Psoas muscle (tissue), 8 donors: ENCODE measurements around the gene MTA3. TPM values are rescaled to one million over a fixed set of nuclear protein-coding genes. Genes with fewer than 3 reads are reported as not detected.

Experiments used
- ATAC-seq, 4 donors: fragments of 200-7000 bp; cut with Tn5 transposase; one replicate each; pipeline ENCODE4 v1.9.1; 2020; ENCODE audit warnings: moderate library complexity in 3 of 4, mild to moderate bottlenecking in 2 of 4
- DNase-seq, 2 donors: peaks; one replicate each; pipeline ENCODE4 v3.0.0-alpha.2; 2020
- H3K27ac ChIP-seq: fragments of 200-600 bp; one replicate; pipeline ENCODE4 v1.8.0; 2022
- H3K27me3 ChIP-seq, 3 donors: fragments of 200-600 bp in 1 of 3; one replicate each; pipeline versions ENCODE4 v1.6.1 to v1.8.0; 2013 to 2022; ENCODE audit warnings: low read length in 2 of 3, mild to moderate bottlenecking in 2 of 3, moderate library complexity in 1 of 3; ENCODE audit not compliant: insufficient read depth in 3 of 3
- H3K36me3 ChIP-seq, 2 donors: fragments of 200-600 bp in 1 of 2; one replicate each; pipeline versions ENCODE4 v1.6.1 to v1.8.0; 2013 to 2022; ENCODE audit warnings: low read depth in 1 of 2, mild to moderate bottlenecking in 1 of 2, moderate library complexity in 1 of 2; ENCODE audit not compliant: insufficient read depth in 1 of 2
- H3K4me1 ChIP-seq: fragments of 200-600 bp; one replicate; pipeline ENCODE4 v1.8.0; 2022
- H3K4me3 ChIP-seq: fragments of 200-600 bp; one replicate; pipeline ENCODE4 v1.8.0; 2022; ENCODE audit warnings: mild to moderate bottlenecking
- H3K9me3 ChIP-seq: fragments of 200-600 bp; one replicate; pipeline ENCODE4 v1.8.0; 2022
- CTCF ChIP-seq: fragments of 200-600 bp; IDR thresholded peaks from one replicate; pipeline ENCODE4 v1.8.0; 2022; ENCODE audit warnings: antibody characterized with exemption
- WGBS, 3 donors: extraction: QIAGEN DNeasy Blood & Tissue Kit; methylation state at CpG; one replicate each; pipeline versions ENCODE4 v1.1.6 to v1.1.7; 2013; 5-methylcytosine and 5-hydroxymethylcytosine counted together
- intact Hi-C, 2 donors: fragments of 100-400 bp; cut with DNase I; formaldehyde crosslinking; loops; one replicate each; pipeline versions ENCODE4 v1.11.0 to v1.14.2; 2022
- polyA plus RNA-seq, 3 donors: library from polyadenylated mRNA; stranded (reverse); fragments of 200-250 nt; gene quantifications; one replicate each; pipeline ENCODE4 v1.2.3, GENCODE V29; 2013
- total RNA-seq, 4 donors: library from RNA; stranded (reverse); fragmentation: NEBNext Ultra II Directional in 2 of 4; extraction: Animal tissue kit (Norgen Biotek cat#: 25700) in 2 of 4; gene quantifications; one replicate each; pipeline versions ENCODE4 v1.2.1 to v1.2.4, GENCODE V29; 2021 to 2023
- donor health status: healthy with polysubstance abuse.
- donor health status: DM: no; HTN: no; CAD: no; lungs with moderate emphysema.
- donor health status: Bipolar disorder and iron deficiency.
- donor health status: healthy.
- donor health status: DM: yes; HTN: yes; CAD: no.
- donor health status: DM: no; HTN: no; CAD: no.
- donor health status: DM: no; HTN: no; CAD: no.
- donor health status: DM: yes; HTN: yes; CAD: no.

The MTA3 gene
- total and polyA plus RNA-seq, 7 donors = 5.3 to 19.8 (median 10.7) TPM

GRCh38 chr2:42648796-42649195 lies 80.4 kb downstream of the MTA3 start:
- Histone ChIP-seq H3K36me3 (peaks cover 0 to 28% of the 10 kb centered on the region in 2 donors), H3K27me3 (no peaks in the 10 kb centered on the region), H3K27ac (no peak overlapping the region), H3K4me3 (no peak overlapping the region), H3K9me3 (no peaks in the 10 kb centered on the region), H3K4me1 (no peaks in the 10 kb centered on the region)
- WGBS, 3 donors = 88 to 96% (median 94%) methylated on average over 8 of the region's 8 CpGs
- no peak for TF ChIP-seq CTCF
- ATAC-seq = no peak
- no peak for DNase-seq
- intact Hi-C loops = no loop called here

GRCh38 chr2:42651057-42651456 lies 82.6 kb downstream of the MTA3 start:
- H3K4me1 ChIP-seq = no peaks in the 10 kb centered on the region
- no peak for TF ChIP-seq CTCF
- no peak for DNase-seq
- no peak for ATAC-seq
- H3K36me3 ChIP-seq = peaks cover 0 to 18% of the 10 kb centered on the region in 2 donors
- no peak overlapping the region for H3K27ac ChIP-seq
- no peaks in the 10 kb centered on the region for H3K9me3 ChIP-seq
- intact Hi-C loops = no loop called here
- WGBS, 3 donors = 95 to 100% (median 100%) methylated on average over 1 of the region's 1 CpG
- no peaks in the 10 kb centered on the region for H3K27me3 ChIP-seq
- H3K4me3 ChIP-seq = no peak overlapping the region

GRCh38 chr2:42652086-42652485 lies 83.7 kb downstream of the MTA3 start:
- no peaks in the 10 kb centered on the region for H3K4me1 ChIP-seq
- H3K9me3 ChIP-seq = no peaks in the 10 kb centered on the region
- no peak overlapping the region for H3K4me3 ChIP-seq
- peaks cover 0 to 17% of the 10 kb centered on the region in 2 donors for H3K36me3 ChIP-seq
- TF ChIP-seq CTCF = no peak
- H3K27ac ChIP-seq = no peak overlapping the region
- no peaks in the 10 kb centered on the region for H3K27me3 ChIP-seq
- intact Hi-C loops = no loop called here
- no peak for ATAC-seq
- WGBS, 3 donors = 92 to 96% (median 95%) methylated on average over 6 of the region's 6 CpGs
- DNase-seq = no peak

GRCh38 chr2:42653039-42653438 lies 84.6 kb downstream of the MTA3 start:
- ATAC-seq (no peak), DNase-seq (no peak)
- Histone ChIP-seq H3K27me3 (no peaks in the 10 kb centered on the region), H3K4me3 (no peak overlapping the region), H3K4me1 (no peaks in the 10 kb centered on the region), H3K9me3 (no peaks in the 10 kb centered on the region), H3K36me3 (peaks cover 0 to 19% of the 10 kb centered on the region in 2 donors), H3K27ac (no peak overlapping the region)
- intact Hi-C loops = no loop called here
- TF ChIP-seq CTCF = no peak
- WGBS, 3 donors = 76 to 86% (median 85%) methylated on average over 5 of the region's 5 CpGs

GRCh38 chr2:42653908-42654445 lies 85.5 kb downstream of the MTA3 start:
- 81 to 84% (median 82%) methylated on average over 2 of the region's 2 CpGs for WGBS, 3 donors

More at GRCh38 chr2:42653908-42654445, 85.5 kb downstream of the MTA3 start:
- DNase-seq = no peak
- Histone ChIP-seq H3K9me3 (no peaks in the 10 kb centered on the region), H3K36me3 (peaks cover 0 to 19% of the 10 kb centered on the region in 2 donors), H3K4me1 (no peaks in the 10 kb centered on the region), H3K27ac (no peak overlapping the region), H3K4me3 (no peak overlapping the region), H3K27me3 (no peaks in the 10 kb centered on the region)
- ATAC-seq = no peak
- TF ChIP-seq CTCF = no peak
- intact Hi-C loops = no loop called here
